ENCODE measurements around the gene IL5RA.

The IL5RA gene

GRCh38 chr3:3086239-3086638, 23.9 kb downstream of the IL5RA start:
- H3K4me3 ChIP-seq (ENCODE audit: insufficient read depth, low read depth, low read length) = no peak overlapping the region
- H3K4me1 ChIP-seq (ENCODE audit: control insufficient read depth, insufficient read depth, low read length) = no peaks in the 10 kb centered on the region
- no peaks in the 10 kb centered on the region for H3K27me3 ChIP-seq (ENCODE audit: control insufficient read depth, insufficient read depth, low read length, poor library complexity, severe bottlenecking)
- no peaks in the 10 kb centered on the region for H3K36me3 ChIP-seq (ENCODE audit: control insufficient read depth, insufficient read depth, low read length)
- WGBS, 2 experiments = 90 to 92% methylated on average over 6 of the region's 6 CpGs
- H3K27ac ChIP-seq (ENCODE audit: insufficient read depth, low read depth, low read length, poor library complexity, severe bottlenecking) = no peak overlapping the region
- H3K9me3 ChIP-seq (ENCODE audit: control insufficient read depth, low read length) = no peaks in the 10 kb centered on the region

- H3K4me3 ChIP-seq (ENCODE audit: insufficient read depth, low read depth, low read length) = no peak overlapping the region
- H3K9me3 ChIP-seq (ENCODE audit: control insufficient read depth, low read length) = no peaks in the 10 kb centered on the region
- H3K4me1 ChIP-seq (ENCODE audit: control insufficient read depth, insufficient read depth, low read length) = no peaks in the 10 kb centered on the region
- no peak overlapping the region for H3K27ac ChIP-seq (ENCODE audit: insufficient read depth, low read depth, low read length, poor library complexity, severe bottlenecking)
- no peaks in the 10 kb centered on the region for H3K36me3 ChIP-seq (ENCODE audit: control insufficient read depth, insufficient read depth, low read length)
- no peaks in the 10 kb centered on the region for H3K27me3 ChIP-seq (ENCODE audit: control insufficient read depth, insufficient read depth, low read length, poor library complexity, severe bottlenecking)
- WGBS, 2 experiments = 94% methylated on average over 6 of the region's 6 CpGs
Measured at GRCh38 chr3:3085782-3086181, 24.4 kb downstream of the IL5RA start.

GRCh38 chr3:3084890-3085289, 25.3 kb downstream of the IL5RA start:
- 92 to 94% methylated on average over 3 of the region's 3 CpGs for WGBS, 2 experiments
- Histone ChIP-seq H3K27me3 (ENCODE audit: control insufficient read depth, insufficient read depth, low read length, poor library complexity, severe bottlenecking) (no peaks in the 10 kb centered on the region), H3K36me3 (ENCODE audit: control insufficient read depth, insufficient read depth, low read length) (no peaks in the 10 kb centered on the region), H3K9me3 (ENCODE audit: control insufficient read depth, low read length) (no peaks in the 10 kb centered on the region), H3K4me3 (ENCODE audit: insufficient read depth, low read depth, low read length) (no peak overlapping the region), H3K4me1 (ENCODE audit: control insufficient read depth, insufficient read depth, low read length) (peaks cover 7% of the 10 kb centered on the region), H3K27ac (ENCODE audit: insufficient read depth, low read depth, low read length, poor library complexity, severe bottlenecking) (no peak overlapping the region)

- Histone ChIP-seq H3K4me3 (ENCODE audit: insufficient read depth, low read depth, low read length) (no peak overlapping the region), H3K36me3 (ENCODE audit: control insufficient read depth, insufficient read depth, low read length) (no peaks in the 10 kb centered on the region)
- WGBS, 2 experiments = 79 to 85% methylated on average over 2 of the region's 2 CpGs
Measured at GRCh38 chr3:3082234-3082924, 27.8 kb downstream of the IL5RA start.

GRCh38 chr3:3081381-3082233, 28.6 kb downstream of the IL5RA start:
- peaks cover 7% of the 10 kb centered on the region for H3K4me1 ChIP-seq (ENCODE audit: control insufficient read depth, insufficient read depth, low read length)
- no peak overlapping the region for H3K4me3 ChIP-seq (ENCODE audit: insufficient read depth, low read depth, low read length)
- WGBS, 2 experiments = 93 to 95% methylated on average over 7 to 9 of the region's 9 CpGs
- H3K27me3 ChIP-seq (ENCODE audit: control insufficient read depth, insufficient read depth, low read length, poor library complexity, severe bottlenecking) = no peaks in the 10 kb centered on the region
- no peak overlapping the region for H3K27ac ChIP-seq (ENCODE audit: insufficient read depth, low read depth, low read length, poor library complexity, severe bottlenecking)
- H3K9me3 ChIP-seq (ENCODE audit: control insufficient read depth, low read length) = no peaks in the 10 kb centered on the region
- no peaks in the 10 kb centered on the region for H3K36me3 ChIP-seq (ENCODE audit: control insufficient read depth, insufficient read depth, low read length)

More at GRCh38 chr3:3082234-3082924, 27.8 kb downstream of the IL5RA start:
- peaks cover 7% of the 10 kb centered on the region for H3K4me1 ChIP-seq (ENCODE audit: control insufficient read depth, insufficient read depth, low read length)
- no peak overlapping the region for H3K27ac ChIP-seq (ENCODE audit: insufficient read depth, low read depth, low read length, poor library complexity, severe bottlenecking)
- no peaks in the 10 kb centered on the region for H3K27me3 ChIP-seq (ENCODE audit: control insufficient read depth, insufficient read depth, low read length, poor library complexity, severe bottlenecking)
- H3K9me3 ChIP-seq (ENCODE audit: control insufficient read depth, low read length) = no peaks in the 10 kb centered on the region

GRCh38 chr3:3080309-3080708, 29.9 kb downstream of the IL5RA start:
- no peaks in the 10 kb centered on the region for H3K27me3 ChIP-seq (ENCODE audit: control insufficient read depth, insufficient read depth, low read length, poor library complexity, severe bottlenecking)
- peaks cover 7% of the 10 kb centered on the region for H3K4me1 ChIP-seq (ENCODE audit: control insufficient read depth, insufficient read depth, low read length)
- WGBS, 2 experiments = 34% methylated on average over 4 to 5 of the region's 5 CpGs
- no peaks in the 10 kb centered on the region for H3K36me3 ChIP-seq (ENCODE audit: control insufficient read depth, insufficient read depth, low read length)
- no peak overlapping the region for H3K4me3 ChIP-seq (ENCODE audit: insufficient read depth, low read depth, low read length)
- no peak overlapping the region for H3K27ac ChIP-seq (ENCODE audit: insufficient read depth, low read depth, low read length, poor library complexity, severe bottlenecking)
- H3K9me3 ChIP-seq (ENCODE audit: control insufficient read depth, low read length) = no peaks in the 10 kb centered on the region

- H3K9me3 ChIP-seq (ENCODE audit: control insufficient read depth, low read length) = no peaks in the 10 kb centered on the region
- no peaks in the 10 kb centered on the region for H3K4me1 ChIP-seq (ENCODE audit: control insufficient read depth, insufficient read depth, low read length)
- H3K36me3 ChIP-seq (ENCODE audit: control insufficient read depth, insufficient read depth, low read length) = no peaks in the 10 kb centered on the region
- no peaks in the 10 kb centered on the region for H3K27me3 ChIP-seq (ENCODE audit: control insufficient read depth, insufficient read depth, low read length, poor library complexity, severe bottlenecking)
- no peak overlapping the region for H3K4me3 ChIP-seq (ENCODE audit: insufficient read depth, low read depth, low read length)
- no peak overlapping the region for H3K27ac ChIP-seq (ENCODE audit: insufficient read depth, low read depth, low read length, poor library complexity, severe bottlenecking)
- WGBS, 2 experiments = 84 to 95% methylated on average over 4 to 5 of the region's 5 CpGs
Measured at GRCh38 chr3:3074551-3075257, 35.5 kb downstream of the IL5RA start.

- H3K27me3 ChIP-seq (ENCODE audit: control insufficient read depth, insufficient read depth, low read length, poor library complexity, severe bottlenecking) = no peaks in the 10 kb centered on the region
- 83 to 84% methylated on average over 5 of the region's 5 CpGs for WGBS, 2 experiments
- no peak overlapping the region for H3K4me3 ChIP-seq (ENCODE audit: insufficient read depth, low read depth, low read length)
- no peaks in the 10 kb centered on the region for H3K36me3 ChIP-seq (ENCODE audit: control insufficient read depth, insufficient read depth, low read length)
- no peaks in the 10 kb centered on the region for H3K9me3 ChIP-seq (ENCODE audit: control insufficient read depth, low read length)
- no peaks in the 10 kb centered on the region for H3K4me1 ChIP-seq (ENCODE audit: control insufficient read depth, insufficient read depth, low read length)
- no peak overlapping the region for H3K27ac ChIP-seq (ENCODE audit: insufficient read depth, low read depth, low read length, poor library complexity, severe bottlenecking)
Measured at GRCh38 chr3:3071136-3071535, 39.0 kb downstream of the IL5RA start.

GRCh38 chr3:3069723-3070122, 40.5 kb downstream of the IL5RA start:
- Histone ChIP-seq H3K27me3 (ENCODE audit: control insufficient read depth, insufficient read depth, low read length, poor library complexity, severe bottlenecking) (no peaks in the 10 kb centered on the region), H3K4me1 (ENCODE audit: control insufficient read depth, insufficient read depth, low read length) (no peaks in the 10 kb centered on the region), H3K9me3 (ENCODE audit: control insufficient read depth, low read length) (no peaks in the 10 kb centered on the region), H3K36me3 (ENCODE audit: control insufficient read depth, insufficient read depth, low read length) (no peaks in the 10 kb centered on the region), H3K4me3 (ENCODE audit: insufficient read depth, low read depth, low read length) (no peak overlapping the region), H3K27ac (ENCODE audit: insufficient read depth, low read depth, low read length, poor library complexity, severe bottlenecking) (no peak overlapping the region)
- WGBS, 2 experiments = 88 to 94% methylated on average over 5 of the region's 5 CpGs

GRCh38 chr3:3068358-3068881, 41.8 kb downstream of the IL5RA start:
- H3K9me3 ChIP-seq (ENCODE audit: control insufficient read depth, low read length) = no peaks in the 10 kb centered on the region
- H3K27ac ChIP-seq (ENCODE audit: insufficient read depth, low read depth, low read length, poor library complexity, severe bottlenecking) = no peak overlapping the region
- 79 to 96% methylated on average over 1 of the region's 1 CpG for WGBS, 2 experiments
- no peaks in the 10 kb centered on the region for H3K36me3 ChIP-seq (ENCODE audit: control insufficient read depth, insufficient read depth, low read length)
- no peaks in the 10 kb centered on the region for H3K4me1 ChIP-seq (ENCODE audit: control insufficient read depth, insufficient read depth, low read length)
- no peak overlapping the region for H3K4me3 ChIP-seq (ENCODE audit: insufficient read depth, low read depth, low read length)
- no peaks in the 10 kb centered on the region for H3K27me3 ChIP-seq (ENCODE audit: control insufficient read depth, insufficient read depth, low read length, poor library complexity, severe bottlenecking)

Measured in ectodermal cell (in vitro differentiated cells).